Activated T-helper 17 cell treated with anti-CD3 and anti-CD28 coated beads, Interleukin-2, amount 50 U/mL, for 72 hours (primary cell): ENCODE results near the gene LRRC72. TPM values are rescaled to one million over a fixed set of nuclear protein-coding genes. Genes with fewer than 3 reads are reported as not detected.

ENCODE experiments used
- ATAC-seq: fragments of 150-1000 bp; cut with Tn5 transposase; replicated peaks from 2 replicates; pipeline ENCODE4 v1.10.0; 2021; ENCODE audit warnings: mild to moderate bottlenecking, moderate library complexity
- H3K27ac Mint-ChIP-seq: one replicate; pipeline ENCODE4 v1.8.0; 2022; ENCODE audit warnings: mixed read lengths
- H3K27me3 Mint-ChIP-seq: one replicate; pipeline ENCODE4 v1.8.0; 2022; ENCODE audit warnings: mixed read lengths
- H3K36me3 Mint-ChIP-seq: one replicate; pipeline ENCODE4 v1.8.0; 2022; ENCODE audit warnings: low read depth, mild to moderate bottlenecking, mixed read lengths
- H3K4me1 Mint-ChIP-seq: one replicate; pipeline ENCODE4 v1.8.0; 2022; ENCODE audit warnings: mixed read lengths
- H3K4me3 Mint-ChIP-seq: one replicate; pipeline ENCODE4 v1.8.0; 2022; ENCODE audit warnings: mild to moderate bottlenecking, mixed read lengths
- H3K9me3 Mint-ChIP-seq: one replicate; pipeline ENCODE4 v1.8.0; 2022; ENCODE audit warnings: mixed read lengths
- total RNA-seq, 2 donors: library from RNA; stranded (reverse); gene quantifications; one replicate each; pipeline ENCODE4 v1.2.3, GENCODE V29; 2022

The LRRC72 gene
- total RNA-seq, 2 donors from 2014 or later: not detected

GRCh38 chr7:16546921-16547505 lies 20.4 kb downstream of the LRRC72 start:
- no peaks in the 10 kb centered on the region for H3K36me3 Mint-ChIP-seq
- peaks cover 3% of the 10 kb centered on the region for H3K27me3 Mint-ChIP-seq
- no peak for ATAC-seq
- H3K4me3 Mint-ChIP-seq: no peak overlapping the region
- no peak overlapping the region for H3K27ac Mint-ChIP-seq
- no peaks in the 10 kb centered on the region for H3K9me3 Mint-ChIP-seq
- no peaks in the 10 kb centered on the region for H3K4me1 Mint-ChIP-seq

- no peak overlapping the region for H3K27ac Mint-ChIP-seq
- ATAC-seq: no peak
- H3K9me3 Mint-ChIP-seq: no peaks in the 10 kb centered on the region
- H3K4me1 Mint-ChIP-seq: no peaks in the 10 kb centered on the region
- H3K36me3 Mint-ChIP-seq: no peaks in the 10 kb centered on the region
- peaks cover 7% of the 10 kb centered on the region for H3K27me3 Mint-ChIP-seq
- H3K4me3 Mint-ChIP-seq: no peak overlapping the region
These were observed 21.8 kb downstream of the LRRC72 start for GRCh38 chr7:16548428-16548827.

- Mint-ChIP-seq H3K27ac (no peak overlapping the region), H3K4me1 (no peaks in the 10 kb centered on the region), H3K27me3 (peaks cover 12% of the 10 kb centered on the region), H3K4me3 (no peak overlapping the region), H3K36me3 (no peaks in the 10 kb centered on the region), H3K9me3 (no peaks in the 10 kb centered on the region)
- no peak for ATAC-seq
These were observed 24.0 kb downstream of the LRRC72 start for GRCh38 chr7:16550671-16551070.

- H3K27me3 Mint-ChIP-seq: peaks cover 12% of the 10 kb centered on the region
- no peak overlapping the region for H3K4me3 Mint-ChIP-seq
- no peak for ATAC-seq
- H3K27ac Mint-ChIP-seq: no peak overlapping the region
- H3K4me1 Mint-ChIP-seq: no peaks in the 10 kb centered on the region
- no peaks in the 10 kb centered on the region for H3K36me3 Mint-ChIP-seq
- H3K9me3 Mint-ChIP-seq: no peaks in the 10 kb centered on the region
These were observed 28.1 kb downstream of the LRRC72 start for GRCh38 chr7:16554518-16555236.

GRCh38 chr7:16556359-16556758 lies 29.7 kb downstream of the LRRC72 start:
- Mint-ChIP-seq H3K9me3 (no peaks in the 10 kb centered on the region), H3K27ac (no peak overlapping the region), H3K4me1 (no peaks in the 10 kb centered on the region), H3K36me3 (no peaks in the 10 kb centered on the region), H3K4me3 (no peak overlapping the region), H3K27me3 (peaks cover 12% of the 10 kb centered on the region)
- ATAC-seq: no peak

GRCh38 chr7:16558761-16559302 lies 32.2 kb downstream of the LRRC72 start:
- H3K4me3 Mint-ChIP-seq: no peak overlapping the region
- peaks cover 5% of the 10 kb centered on the region for H3K4me1 Mint-ChIP-seq
- no peak for ATAC-seq
- H3K27me3 Mint-ChIP-seq: peaks cover 9% of the 10 kb centered on the region
- H3K36me3 Mint-ChIP-seq: no peaks in the 10 kb centered on the region
- no peaks in the 10 kb centered on the region for H3K9me3 Mint-ChIP-seq
- no peak overlapping the region for H3K27ac Mint-ChIP-seq

GRCh38 chr7:16559497-16560179 lies 33.0 kb downstream of the LRRC72 start:
- Mint-ChIP-seq H3K27me3 (peaks cover 4% of the 10 kb centered on the region), H3K36me3 (no peaks in the 10 kb centered on the region)
- ATAC-seq: no peak

GRCh38 chr7:16561943-16562342 lies 35.3 kb downstream of the LRRC72 start:
- ATAC-seq: no peak
- Mint-ChIP-seq H3K9me3 (no peaks in the 10 kb centered on the region), H3K4me3 (no peak overlapping the region), H3K27ac (no peak overlapping the region), H3K4me1 (peaks cover 15% of the 10 kb centered on the region), H3K36me3 (no peaks in the 10 kb centered on the region), H3K27me3 (peaks cover 2% of the 10 kb centered on the region)

More at GRCh38 chr7:16559497-16560179, 33.0 kb downstream of the LRRC72 start:
- H3K9me3 Mint-ChIP-seq: no peaks in the 10 kb centered on the region
- no peak overlapping the region for H3K27ac Mint-ChIP-seq
- H3K4me3 Mint-ChIP-seq: no peak overlapping the region
- peaks cover 11% of the 10 kb centered on the region for H3K4me1 Mint-ChIP-seq

GRCh38 chr7:16562456-16563220 lies 36.0 kb downstream of the LRRC72 start:
- Mint-ChIP-seq H3K27me3 (peaks cover 4% of the 10 kb centered on the region), H3K4me3 (peak overlapping the region; percentile 27), H3K36me3 (no peaks in the 10 kb centered on the region), H3K9me3 (no peaks in the 10 kb centered on the region), H3K27ac (no peak overlapping the region), H3K4me1 (peaks cover 15% of the 10 kb centered on the region)
- ATAC-seq: no peak

- Mint-ChIP-seq H3K36me3 (no peaks in the 10 kb centered on the region), H3K4me3 (peak overlapping the region; percentile 27), H3K9me3 (no peaks in the 10 kb centered on the region), H3K4me1 (peaks cover 15% of the 10 kb centered on the region), H3K27ac (no peak overlapping the region), H3K27me3 (peaks cover 6% of the 10 kb centered on the region)
- peak; percentile 38 for ATAC-seq
These were observed 36.8 kb downstream of the LRRC72 start for GRCh38 chr7:16563281-16564022.

GRCh38 chr7:16564023-16564380 lies 37.4 kb downstream of the LRRC72 start:
- peaks cover 8% of the 10 kb centered on the region for H3K27me3 Mint-ChIP-seq

GRCh38 chr7:16564909-16565426 lies 38.3 kb downstream of the LRRC72 start:
- Mint-ChIP-seq H3K27ac (peak overlapping the region; percentile 53), H3K4me1 (peaks cover 15% of the 10 kb centered on the region), H3K9me3 (no peaks in the 10 kb centered on the region), H3K36me3 (no peaks in the 10 kb centered on the region), H3K27me3 (peaks cover 8% of the 10 kb centered on the region), H3K4me3 (no peak overlapping the region)
- peak; percentile 43 for ATAC-seq

More at GRCh38 chr7:16564023-16564380, 37.4 kb downstream of the LRRC72 start:
- peaks cover 15% of the 10 kb centered on the region for H3K4me1 Mint-ChIP-seq
- no peaks in the 10 kb centered on the region for H3K36me3 Mint-ChIP-seq
- H3K27ac Mint-ChIP-seq: peak overlapping the region; percentile 53
- no peak overlapping the region for H3K4me3 Mint-ChIP-seq
- peak; percentile 60 for ATAC-seq
- H3K9me3 Mint-ChIP-seq: no peaks in the 10 kb centered on the region

GRCh38 chr7:16571941-16572340 lies 45.3 kb downstream of the LRRC72 start:
- Mint-ChIP-seq H3K27ac (no peak overlapping the region), H3K4me3 (no peak overlapping the region), H3K9me3 (no peaks in the 10 kb centered on the region), H3K27me3 (peaks cover 6% of the 10 kb centered on the region), H3K36me3 (no peaks in the 10 kb centered on the region), H3K4me1 (no peaks in the 10 kb centered on the region)
- no peak for ATAC-seq
